Measurements from ENCODE around the gene LAMTOR2.

LAMTOR2 gene

GRCh38 chr1:156078728-156079127 is 24.1 kb downstream of the LAMTOR2 start:
- H3K18ac ChIP-seq (ENCODE audit: low read depth in 1 of 2, low read length in 2 of 2): no peak overlapping the region
- H3K4me1 ChIP-seq (ENCODE audit: control insufficient read depth, insufficient read depth, low read depth, low read length): peaks cover 26% of the 10 kb centered on the region
- H3K23ac ChIP-seq (ENCODE audit: low read length in 2 of 2): no peak overlapping the region
- H2BK5ac ChIP-seq (ENCODE audit: low read depth, low read length, poor library complexity, severe bottlenecking): no peak overlapping the region
- H3K79me1 ChIP-seq (replicated peaks; ENCODE audit: low read length, poor library complexity, severe bottlenecking): peaks cover 30% of the 10 kb centered on the region
- H2BK15ac ChIP-seq (ENCODE audit: low read depth, poor library complexity, severe bottlenecking): no peak overlapping the region
- H2AFZ ChIP-seq (ENCODE audit: low read depth, low read length): no peak overlapping the region
- no peak overlapping the region for H3K14ac ChIP-seq (ENCODE audit: low read length in 2 of 2)
- H3K4ac ChIP-seq (ENCODE audit: low read depth in 1 of 2, low read length in 2 of 2): no peak overlapping the region
- H3K4me2 ChIP-seq (ENCODE audit: low read length, poor library complexity, severe bottlenecking): peak overlapping the region; percentile 18
- H3K27me3 ChIP-seq (ENCODE audit: control insufficient read depth in 1 of 2, insufficient read depth in 1 of 2, low read length in 2 of 2): peaks cover 0 to 4% of the 10 kb centered on the region in 2 experiments
- 87% methylated on average over 5 of the region's 5 CpGs for WGBS
- no peaks in the 10 kb centered on the region for H3K9me3 ChIP-seq (ENCODE audit: control insufficient read depth, low read length)
- H2AK5ac ChIP-seq (ENCODE audit: low read length, severe bottlenecking): peak overlapping the region; percentile 53
- no peak overlapping the region for H3K9ac ChIP-seq (ENCODE audit: low read length)
- no peak overlapping the region for H2BK120ac ChIP-seq (ENCODE audit: low read depth, low read length)
- no peak overlapping the region for H4K91ac ChIP-seq (ENCODE audit: low read length)
- H4K8ac ChIP-seq (ENCODE audit: low read length): no peak overlapping the region
- no peak overlapping the region for H2BK12ac ChIP-seq (ENCODE audit: low read length in 2 of 2)
- no peak for DNase-seq
- no peak overlapping the region for H3K4me3 ChIP-seq (ENCODE audit: insufficient read depth in 1 of 2, low read depth in 1 of 2, low read length in 2 of 2)
- H3K27ac ChIP-seq (ENCODE audit: low read length, poor library complexity, severe bottlenecking): no peak overlapping the region
- H3K36me3 ChIP-seq (ENCODE audit: control insufficient read depth in 1 of 2, insufficient read depth in 2 of 2, low read depth in 1 of 2, low read length in 2 of 2): peaks cover 0 to 33% of the 10 kb centered on the region in 2 experiments

- no peak overlapping the region for H3K14ac ChIP-seq (ENCODE audit: low read length in 2 of 2)
- no peak overlapping the region for H3K9ac ChIP-seq (ENCODE audit: low read length)
- WGBS: 87% methylated on average over 5 of the region's 5 CpGs
- no peak overlapping the region for H2BK5ac ChIP-seq (ENCODE audit: low read depth, low read length, poor library complexity, severe bottlenecking)
- H4K91ac ChIP-seq (ENCODE audit: low read length): no peak overlapping the region
- H2AK5ac ChIP-seq (ENCODE audit: low read length, severe bottlenecking): peak overlapping the region; percentile 29
- H3K36me3 ChIP-seq (ENCODE audit: control insufficient read depth in 1 of 2, insufficient read depth in 2 of 2, low read depth in 1 of 2, low read length in 2 of 2): peaks cover 0 to 28% of the 10 kb centered on the region in 2 experiments
- H3K79me1 ChIP-seq (replicated peaks; ENCODE audit: low read length, poor library complexity, severe bottlenecking): peaks cover 27% of the 10 kb centered on the region
- H3K23ac ChIP-seq (ENCODE audit: low read length in 2 of 2): no peak overlapping the region
- DNase-seq: no peak
- H2BK12ac ChIP-seq (ENCODE audit: low read length in 2 of 2): no peak overlapping the region
- no peaks in the 10 kb centered on the region for H3K9me3 ChIP-seq (ENCODE audit: control insufficient read depth, low read length)
- no peak overlapping the region for H2BK120ac ChIP-seq (ENCODE audit: low read depth, low read length)
- no peak overlapping the region for H2BK15ac ChIP-seq (ENCODE audit: low read depth, poor library complexity, severe bottlenecking)
- H4K8ac ChIP-seq (ENCODE audit: low read length): no peak overlapping the region
- H3K18ac ChIP-seq (ENCODE audit: low read depth in 1 of 2, low read length in 2 of 2): no peak overlapping the region
- no peak overlapping the region for H3K27ac ChIP-seq (ENCODE audit: low read length, poor library complexity, severe bottlenecking)
- H3K4me2 ChIP-seq (ENCODE audit: low read length, poor library complexity, severe bottlenecking): peak overlapping the region; percentile 91
- peaks cover 28% of the 10 kb centered on the region for H3K4me1 ChIP-seq (ENCODE audit: control insufficient read depth, insufficient read depth, low read depth, low read length)
- H3K4ac ChIP-seq (ENCODE audit: low read depth in 1 of 2, low read length in 2 of 2): no peak overlapping the region
- H3K27me3 ChIP-seq (ENCODE audit: control insufficient read depth in 1 of 2, insufficient read depth in 1 of 2, low read length in 2 of 2): peaks cover 0 to 4% of the 10 kb centered on the region in 2 experiments
- H3K4me3 ChIP-seq (ENCODE audit: insufficient read depth in 1 of 2, low read depth in 1 of 2, low read length in 2 of 2): no peak overlapping the region
- H2AFZ ChIP-seq (ENCODE audit: low read depth, low read length): no peak overlapping the region
These were observed 25.2 kb downstream of the LAMTOR2 start for GRCh38 chr1:156079762-156080161.

- 8% methylated on average over 8 of the region's 8 CpGs for WGBS
- Histone ChIP-seq H3K36me3 (ENCODE audit: control insufficient read depth in 1 of 2, insufficient read depth in 2 of 2, low read depth in 1 of 2, low read length in 2 of 2) (peaks cover 0 to 22% of the 10 kb centered on the region in 2 experiments), H3K14ac (ENCODE audit: low read length in 2 of 2) (no peak overlapping the region), H3K79me1 (replicated peaks; ENCODE audit: low read length, poor library complexity, severe bottlenecking) (peaks cover 26% of the 10 kb centered on the region), H3K27ac (ENCODE audit: low read length, poor library complexity, severe bottlenecking) (no peak overlapping the region), H3K9me3 (ENCODE audit: control insufficient read depth, low read length) (no peaks in the 10 kb centered on the region), H3K4me3 (ENCODE audit: insufficient read depth in 1 of 2, low read depth in 1 of 2, low read length in 2 of 2) (peak overlapping the region; percentile 76 to 83), H2BK120ac (ENCODE audit: low read depth, low read length) (no peak overlapping the region), H4K8ac (ENCODE audit: low read length) (no peak overlapping the region), H3K4me1 (ENCODE audit: control insufficient read depth, insufficient read depth, low read depth, low read length) (peaks cover 32% of the 10 kb centered on the region), H4K91ac (ENCODE audit: low read length) (no peak overlapping the region), H3K9ac (ENCODE audit: low read length) (no peak overlapping the region), H2BK5ac (ENCODE audit: low read depth, low read length, poor library complexity, severe bottlenecking) (no peak overlapping the region), H3K4me2 (ENCODE audit: low read length, poor library complexity, severe bottlenecking) (peak overlapping the region; percentile 91), H3K23ac (ENCODE audit: low read length in 2 of 2) (no peak overlapping the region), H3K18ac (ENCODE audit: low read depth in 1 of 2, low read length in 2 of 2) (peak overlapping the region in 1 of 2 experiments; percentile 13), H2BK15ac (ENCODE audit: low read depth, poor library complexity, severe bottlenecking) (peak overlapping the region; percentile 41), H2AK5ac (ENCODE audit: low read length, severe bottlenecking) (peak overlapping the region; percentile 29), H3K27me3 (ENCODE audit: control insufficient read depth in 1 of 2, insufficient read depth in 1 of 2, low read length in 2 of 2) (peaks cover 0 to 4% of the 10 kb centered on the region in 2 experiments), H3K4ac (ENCODE audit: low read depth in 1 of 2, low read length in 2 of 2) (peak overlapping the region in 1 of 2 experiments; percentile 83), H2AFZ (ENCODE audit: low read depth, low read length) (no peak overlapping the region), H2BK12ac (ENCODE audit: low read length in 2 of 2) (peak overlapping the region in 1 of 2 experiments; percentile 17)
- DNase-seq: no peak
These were observed 25.8 kb downstream of the LAMTOR2 start for GRCh38 chr1:156080241-156080862.

GRCh38 chr1:156080863-156081179 is 26.2 kb downstream of the LAMTOR2 start:
- Histone ChIP-seq H3K27me3 (ENCODE audit: control insufficient read depth in 1 of 2, insufficient read depth in 1 of 2, low read length in 2 of 2) (peaks cover 0 to 4% of the 10 kb centered on the region in 2 experiments), H2BK120ac (ENCODE audit: low read depth, low read length) (no peak overlapping the region), H4K8ac (ENCODE audit: low read length) (peak overlapping the region; percentile 53), H3K9me3 (ENCODE audit: control insufficient read depth, low read length) (no peaks in the 10 kb centered on the region), H4K91ac (ENCODE audit: low read length) (no peak overlapping the region), H3K18ac (ENCODE audit: low read depth in 1 of 2, low read length in 2 of 2) (peak overlapping the region in 1 of 2 experiments; percentile 13), H2BK15ac (ENCODE audit: low read depth, poor library complexity, severe bottlenecking) (peak overlapping the region; percentile 41), H3K4me2 (ENCODE audit: low read length, poor library complexity, severe bottlenecking) (peak overlapping the region; percentile 91), H3K27ac (ENCODE audit: low read length, poor library complexity, severe bottlenecking) (peak overlapping the region; percentile 85), H3K4me3 (ENCODE audit: insufficient read depth in 1 of 2, low read depth in 1 of 2, low read length in 2 of 2) (peak overlapping the region; percentile 76 to 83), H3K9ac (ENCODE audit: low read length) (peak overlapping the region; percentile 71), H3K4me1 (ENCODE audit: control insufficient read depth, insufficient read depth, low read depth, low read length) (peaks cover 32% of the 10 kb centered on the region), H3K23ac (ENCODE audit: low read length in 2 of 2) (no peak overlapping the region), H2BK5ac (ENCODE audit: low read depth, low read length, poor library complexity, severe bottlenecking) (peak overlapping the region; percentile 53), H2AFZ (ENCODE audit: low read depth, low read length) (no peak overlapping the region), H3K14ac (ENCODE audit: low read length in 2 of 2) (peak overlapping the region in 1 of 2 experiments; percentile 62), H3K79me1 (replicated peaks; ENCODE audit: low read length, poor library complexity, severe bottlenecking) (peaks cover 24% of the 10 kb centered on the region), H3K4ac (ENCODE audit: low read depth in 1 of 2, low read length in 2 of 2) (peak overlapping the region; percentile 9 to 83), H3K36me3 (ENCODE audit: control insufficient read depth in 1 of 2, insufficient read depth in 2 of 2, low read depth in 1 of 2, low read length in 2 of 2) (peaks cover 0 to 18% of the 10 kb centered on the region in 2 experiments), H2AK5ac (ENCODE audit: low read length, severe bottlenecking) (peak overlapping the region; percentile 14), H2BK12ac (ENCODE audit: low read length in 2 of 2) (peak overlapping the region in 1 of 2 experiments; percentile 17)
- 0% methylated on average over 4 of the region's 4 CpGs for WGBS
- no peak for DNase-seq
